Activated naive CD8-positive, alpha-beta T cell treated with anti-CD3 and anti-CD28 coated beads, Interleukin-2, amount 10 ng/mL, durations not matched to agents 7 days and 5 days (primary cell): Measurements from ENCODE around the gene VAV1. TPM values are rescaled to one million over a fixed set of nuclear protein-coding genes. Genes with fewer than 3 reads are reported as not detected.
"Not testable (repeated sequence)": the region's sequence is repeated elsewhere in the genome, so short reads cannot be mapped to it uniquely, and the experiment has no call there.

Experiments
- ATAC-seq: fragments of 150-1000 bp; cut with Tn5 transposase; one replicate; pipeline ENCODE4 v1.10.0; 2021; ENCODE audit warnings: low read depth, moderate library complexity
- POLR2A ChIA-PET: fragments of 350-600 bp; sonication (Branson Sonifier 250); formaldehyde crosslinking; loops from one replicate; lab custom pipeline; 2021; ENCODE audit warnings: antibody characterized with exemption; lab: Charles Lee
- DNase-seq: peaks from one replicate; pipeline ENCODE4 v3.0.0; 2021
- H3K27ac Mint-ChIP-seq: one replicate; pipeline ENCODE4 v1.8.0; 2022; ENCODE audit warnings: mild to moderate bottlenecking, mixed read lengths
- H3K27me3 Mint-ChIP-seq: one replicate; pipeline ENCODE4 v1.8.0; 2022; ENCODE audit warnings: mild to moderate bottlenecking, moderate library complexity, mixed read lengths
- H3K36me3 Mint-ChIP-seq: one replicate; pipeline ENCODE4 v1.8.0; 2021; ENCODE audit warnings: mild to moderate bottlenecking, mixed read lengths
- H3K4me1 Mint-ChIP-seq: one replicate; pipeline ENCODE4 v1.8.0; 2021; ENCODE audit warnings: mixed read lengths
- H3K4me3 Mint-ChIP-seq: one replicate; pipeline ENCODE4 v1.8.0; 2022; ENCODE audit warnings: mild to moderate bottlenecking, moderate library complexity, mixed read lengths
- H3K9me3 Mint-ChIP-seq: one replicate; pipeline ENCODE4 v1.8.0; 2021; ENCODE audit warnings: mixed read lengths
- total RNA-seq, 2 experiments: library from RNA; stranded (reverse); gene quantifications; one replicate each; pipeline ENCODE4 v1.2.3, GENCODE V29; 2021

VAV1 gene
- total RNA-seq, 2 experiments from 2014 or later = 108 to 113 TPM

DNA sequence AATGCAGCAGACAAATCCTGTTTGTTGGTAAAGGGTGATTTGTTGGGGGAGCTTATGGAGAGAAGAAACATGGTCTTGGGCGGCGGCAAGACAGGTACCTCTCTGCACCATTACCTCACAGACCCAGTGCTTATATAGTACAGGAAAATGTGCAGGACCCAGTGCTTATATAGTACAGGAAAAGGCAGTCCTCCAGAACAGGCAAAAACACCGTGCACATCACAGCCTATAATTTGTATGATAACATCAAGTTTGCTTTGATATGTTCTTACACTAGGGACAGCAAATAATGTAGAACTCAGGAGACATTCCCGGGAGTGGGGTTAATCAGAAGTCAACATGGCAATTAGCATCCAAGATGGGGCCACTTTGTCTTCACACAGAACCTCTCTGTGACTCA lies 20.9 kb downstream of the VAV1 start:
- H3K4me3 Mint-ChIP-seq = no peak overlapping the region
- POLR2A ChIA-PET = no interaction called here
- H3K27ac Mint-ChIP-seq = no peak overlapping the region
- H3K27me3 Mint-ChIP-seq = no peaks in the 10 kb centered on the region
- H3K9me3 Mint-ChIP-seq = peaks cover 4% of the 10 kb centered on the region
- DNase-seq = no peak
- no peak for ATAC-seq
- H3K4me1 Mint-ChIP-seq = peaks cover 59% of the 10 kb centered on the region
- H3K36me3 Mint-ChIP-seq = peaks cover 66% of the 10 kb centered on the region

DNA sequence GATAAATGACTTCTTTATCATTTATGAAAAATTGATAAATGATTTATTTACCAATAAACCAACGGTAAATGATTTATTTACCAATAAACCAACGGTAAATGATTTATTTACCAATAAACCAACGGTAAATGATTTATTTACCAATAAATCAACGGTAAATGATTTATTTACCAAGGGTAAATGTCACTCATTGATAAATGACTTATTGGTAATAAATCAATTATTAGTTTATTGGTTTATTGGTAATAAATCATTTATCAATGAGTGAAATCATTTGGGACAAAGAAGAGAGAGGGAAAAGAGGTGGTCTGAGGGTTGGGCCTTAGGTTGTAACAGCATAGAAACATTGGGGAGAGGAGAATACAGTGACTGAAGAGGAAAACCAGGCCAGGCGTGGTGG lies 21.5 kb downstream of the VAV1 start:
- Mint-ChIP-seq H3K36me3 (peaks cover 63% of the 10 kb centered on the region), H3K4me3 (no peak overlapping the region), H3K4me1 (peaks cover 56% of the 10 kb centered on the region), H3K27ac (no peak overlapping the region), H3K9me3 (peaks cover 4% of the 10 kb centered on the region), H3K27me3 (no peaks in the 10 kb centered on the region)
- ATAC-seq = no peak
- POLR2A ChIA-PET = no interaction called here
- no peak for DNase-seq

DNA sequence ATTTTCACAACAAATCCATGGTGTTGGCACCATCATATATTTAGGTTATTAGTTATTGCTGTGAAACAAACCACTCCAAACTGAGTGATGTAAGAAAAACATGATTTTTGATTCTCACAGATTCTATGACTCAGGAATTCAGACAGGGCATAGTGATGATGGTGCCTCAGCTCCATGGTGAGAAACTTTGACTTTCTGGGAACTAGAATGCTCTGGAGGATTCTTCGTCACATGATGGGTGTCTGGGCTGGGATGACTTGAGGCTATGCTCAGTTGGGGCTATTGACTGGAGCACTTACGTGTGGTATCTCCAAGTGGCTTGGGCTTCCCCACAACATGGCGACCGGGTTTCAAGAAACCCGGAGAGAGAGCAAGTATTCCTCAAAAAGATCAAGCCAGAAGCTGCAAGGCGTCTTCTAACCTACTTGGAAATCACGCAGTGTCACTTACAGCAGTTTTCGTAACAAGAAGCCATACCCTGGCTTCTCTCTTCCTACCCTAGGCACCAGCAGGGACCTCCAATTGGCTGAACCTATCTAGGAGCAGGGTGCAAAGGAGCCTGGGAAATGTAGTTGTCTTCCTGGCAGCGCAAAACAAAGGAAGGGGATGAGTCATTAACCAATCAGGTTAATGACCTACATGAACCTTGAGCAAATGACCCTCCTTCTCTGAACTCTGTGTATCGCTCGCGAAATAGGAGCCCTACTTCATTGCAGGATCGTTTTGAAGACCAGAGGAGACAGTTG lies 22.4 kb downstream of the VAV1 start:
- H3K4me3 Mint-ChIP-seq = no peak overlapping the region
- H3K9me3 Mint-ChIP-seq = peaks cover 3% of the 10 kb centered on the region
- ATAC-seq (no peak), DNase-seq (no peak)
- peaks cover 61% of the 10 kb centered on the region for H3K4me1 Mint-ChIP-seq
- H3K27me3 Mint-ChIP-seq = no peaks in the 10 kb centered on the region
- H3K36me3 Mint-ChIP-seq = peaks cover 61% of the 10 kb centered on the region
- no peak overlapping the region for H3K27ac Mint-ChIP-seq
- POLR2A ChIA-PET = interaction anchor here (0.6 kb wide), 1 partner anchor 49 kb away, joined by 8 read pairs; no protein-coding TSS in a partner anchor

DNA sequence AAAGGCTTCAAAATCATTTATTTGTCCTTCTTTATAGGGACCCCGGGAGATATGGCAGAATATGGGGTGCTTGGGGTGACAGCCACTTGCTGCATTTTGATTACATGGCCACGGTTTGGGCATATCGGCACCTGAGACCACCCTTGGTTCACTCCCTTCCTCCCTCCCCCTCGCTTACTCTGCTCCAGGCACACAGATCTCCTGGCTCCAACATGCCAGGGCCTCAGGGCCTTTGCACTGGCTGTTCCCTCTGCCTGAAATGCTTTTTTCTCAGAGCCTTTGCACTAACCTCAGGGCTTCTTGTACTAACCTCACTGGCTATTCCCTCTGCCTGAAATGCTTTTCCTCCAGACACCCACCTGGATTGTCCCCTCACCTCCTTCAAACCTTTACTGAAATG lies 23.8 kb downstream of the VAV1 start:
- POLR2A ChIA-PET = no interaction called here
- peaks cover 54% of the 10 kb centered on the region for H3K36me3 Mint-ChIP-seq

DNA sequence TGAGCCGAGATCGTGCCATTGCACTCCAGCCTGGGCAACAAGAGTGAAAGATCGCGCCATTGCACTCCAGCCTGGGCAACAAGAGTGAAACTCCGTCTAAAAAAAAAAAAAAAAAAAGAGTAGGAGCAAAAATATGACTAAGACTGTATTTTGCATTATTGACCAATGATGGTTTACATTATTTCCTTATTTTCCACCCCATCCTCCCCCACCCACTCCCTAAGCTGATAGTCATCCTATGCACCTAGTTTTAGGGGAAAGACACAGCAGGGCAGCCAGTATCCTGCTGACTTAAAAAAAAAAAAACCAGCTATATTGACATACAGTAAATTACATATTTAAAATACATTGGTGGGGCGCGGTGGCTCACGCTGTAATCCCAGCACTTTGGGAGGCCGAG lies 25.1 kb downstream of the VAV1 start:
- H3K27ac Mint-ChIP-seq = peak overlapping the region; percentile 13
- ATAC-seq (no peak), DNase-seq (no peak)
- H3K9me3 Mint-ChIP-seq = peaks cover 3% of the 10 kb centered on the region
- peaks cover 62% of the 10 kb centered on the region for H3K4me1 Mint-ChIP-seq
- H3K27me3 Mint-ChIP-seq = no peaks in the 10 kb centered on the region
- POLR2A ChIA-PET = interaction anchor here (0.6 to 6.1 kb wide), 3 partner anchors 9 to 282 kb away, joined by 3 to 88 read pairs (median 3); partner anchors contain the start of gene VAV1
- peaks cover 40% of the 10 kb centered on the region for H3K36me3 Mint-ChIP-seq
- H3K4me3 Mint-ChIP-seq = no peak overlapping the region

More for the DNA sequence above, 23.8 kb downstream of the VAV1 start:
- no peak overlapping the region for H3K4me3 Mint-ChIP-seq
- ATAC-seq = no peak
- no peak for DNase-seq
- H3K4me1 Mint-ChIP-seq = peaks cover 66% of the 10 kb centered on the region
- H3K9me3 Mint-ChIP-seq = peaks cover 3% of the 10 kb centered on the region
- H3K27ac Mint-ChIP-seq = peak overlapping the region; percentile 3
- H3K27me3 Mint-ChIP-seq = no peaks in the 10 kb centered on the region

DNA sequence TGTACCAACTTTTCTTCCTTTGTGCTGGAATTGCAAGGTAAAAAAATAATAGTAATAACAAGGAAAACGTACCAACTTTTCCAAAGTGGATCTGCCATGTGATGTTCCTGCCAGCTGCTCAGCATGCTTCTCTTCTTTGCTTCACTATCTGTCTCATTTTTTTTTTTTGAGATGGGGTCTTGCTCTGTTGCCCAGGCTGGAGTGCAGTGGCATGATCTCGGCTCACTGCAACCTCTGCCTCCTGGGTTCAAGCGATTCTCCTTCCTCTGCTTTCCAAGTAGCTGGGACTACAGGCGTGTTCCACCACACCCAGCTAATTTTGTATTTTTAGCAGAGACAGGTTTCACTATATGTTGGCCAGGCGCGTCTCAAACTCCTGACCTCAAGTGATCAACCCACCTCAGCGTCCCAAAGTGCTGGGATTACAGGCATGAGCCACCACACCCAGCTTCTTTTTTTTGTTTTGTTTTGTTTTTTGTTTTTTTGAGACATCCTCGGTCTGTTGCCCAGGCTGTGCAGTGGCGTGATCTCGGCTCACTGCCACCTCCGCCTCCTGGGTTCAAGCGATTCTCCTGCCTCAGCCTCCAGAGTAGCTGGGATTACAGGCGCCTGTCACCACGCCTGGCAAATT lies 27.8 kb downstream of the VAV1 start:
- ATAC-seq, H3K27me3 Mint-ChIP-seq, H3K9me3 Mint-ChIP-seq, DNase-seq: not testable (repeated sequence)
- H3K4me3 Mint-ChIP-seq = peak overlapping the region; percentile 86
- H3K27ac Mint-ChIP-seq = peak overlapping the region; percentile 93
- H3K36me3 Mint-ChIP-seq = peaks cover 28% of the 10 kb centered on the region
- H3K4me1 Mint-ChIP-seq = peaks cover 54% of the 10 kb centered on the region
- POLR2A ChIA-PET = interaction anchor here (0.9 to 6.1 kb wide), 7 partner anchors 9 to 61 kb away, joined by 3 to 88 read pairs (median 9); partner anchors contain the start of genes SH2D3A, TRIP10 and VAV1

DNA sequence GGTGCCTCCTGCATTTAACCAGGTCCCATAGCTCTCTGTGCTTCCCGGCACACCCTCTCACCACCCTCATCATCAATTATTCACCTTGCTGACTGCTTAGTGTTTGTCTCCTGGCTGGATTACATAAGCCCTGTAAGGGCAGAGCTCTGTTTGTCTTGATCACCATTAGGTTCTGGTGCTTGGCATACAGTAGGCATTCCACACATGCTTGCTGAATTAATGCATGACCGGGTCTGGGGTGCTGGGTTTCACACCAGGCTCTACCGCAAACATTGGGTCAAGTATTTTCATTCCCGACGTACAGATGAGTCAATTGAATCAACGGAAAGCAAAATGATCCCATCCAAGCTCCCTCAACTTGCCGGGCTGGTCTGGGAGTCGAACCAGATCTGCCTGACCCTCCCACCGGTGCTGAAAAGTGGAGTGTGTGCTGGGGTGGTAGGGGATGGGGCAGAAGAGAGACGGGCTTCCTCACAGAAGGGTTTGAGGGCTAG lies 28.5 kb downstream of the VAV1 start:
- H3K9me3 Mint-ChIP-seq = no peaks in the 10 kb centered on the region
- H3K27ac Mint-ChIP-seq = peak overlapping the region; percentile 93
- H3K4me3 Mint-ChIP-seq = peak overlapping the region; percentile 86
- DNase-seq (no peak), ATAC-seq (peak; percentile 12)
- POLR2A ChIA-PET = interaction anchor here (0.6 to 6.1 kb wide), 10 partner anchors 9 to 320 kb away, joined by 3 to 88 read pairs (median 6); partner anchors contain the start of genes SH2D3A, TRIP10 and VAV1
- H3K27me3 Mint-ChIP-seq = no peaks in the 10 kb centered on the region
- peaks cover 25% of the 10 kb centered on the region for H3K36me3 Mint-ChIP-seq
- H3K4me1 Mint-ChIP-seq = peaks cover 53% of the 10 kb centered on the region

DNA sequence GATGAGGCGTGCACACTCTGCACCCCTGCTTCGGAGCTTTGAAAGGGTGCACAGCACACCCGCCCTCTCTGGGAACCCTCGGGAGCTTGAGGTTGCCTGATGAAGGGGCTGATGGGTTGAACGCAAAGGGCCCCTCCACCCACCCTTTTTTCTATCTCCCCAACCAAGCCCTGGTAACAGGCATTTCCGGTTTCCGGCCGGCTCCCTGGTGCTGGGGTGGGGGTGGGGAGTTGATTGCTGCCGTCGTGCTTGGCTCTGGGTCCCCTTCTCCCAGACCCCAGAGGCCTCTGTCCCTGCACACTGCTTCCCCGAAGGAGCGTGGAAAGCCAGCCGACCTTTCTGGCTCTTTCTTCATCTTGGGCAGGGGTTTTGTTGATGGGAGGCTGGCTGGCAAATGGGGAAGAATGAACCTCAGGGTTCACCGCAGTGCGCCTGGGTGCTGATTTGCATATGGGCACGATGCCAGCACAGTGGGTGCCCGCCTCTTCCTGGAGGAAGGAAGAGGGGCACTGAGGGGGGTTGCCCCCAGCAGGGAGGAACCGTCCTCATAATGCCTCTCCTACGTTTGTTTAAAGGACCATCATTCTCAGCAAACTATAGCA lies 29.1 kb downstream of the VAV1 start:
- peaks cover 50% of the 10 kb centered on the region for H3K4me1 Mint-ChIP-seq
- H3K9me3 Mint-ChIP-seq = no peaks in the 10 kb centered on the region
- peaks cover 24% of the 10 kb centered on the region for H3K36me3 Mint-ChIP-seq
- peak; percentile 79 for ATAC-seq
- DNase-seq = peak; percentile 76
- POLR2A ChIA-PET = interaction anchor here (0.5 to 6.1 kb wide), 11 partner anchors 11 to 320 kb away, joined by 3 to 88 read pairs (median 4); partner anchors contain the start of genes SH2D3A, TRIP10 and VAV1
- peak overlapping the region; percentile 93 for H3K27ac Mint-ChIP-seq
- no peaks in the 10 kb centered on the region for H3K27me3 Mint-ChIP-seq
- peak overlapping the region; percentile 86 for H3K4me3 Mint-ChIP-seq

DNA sequence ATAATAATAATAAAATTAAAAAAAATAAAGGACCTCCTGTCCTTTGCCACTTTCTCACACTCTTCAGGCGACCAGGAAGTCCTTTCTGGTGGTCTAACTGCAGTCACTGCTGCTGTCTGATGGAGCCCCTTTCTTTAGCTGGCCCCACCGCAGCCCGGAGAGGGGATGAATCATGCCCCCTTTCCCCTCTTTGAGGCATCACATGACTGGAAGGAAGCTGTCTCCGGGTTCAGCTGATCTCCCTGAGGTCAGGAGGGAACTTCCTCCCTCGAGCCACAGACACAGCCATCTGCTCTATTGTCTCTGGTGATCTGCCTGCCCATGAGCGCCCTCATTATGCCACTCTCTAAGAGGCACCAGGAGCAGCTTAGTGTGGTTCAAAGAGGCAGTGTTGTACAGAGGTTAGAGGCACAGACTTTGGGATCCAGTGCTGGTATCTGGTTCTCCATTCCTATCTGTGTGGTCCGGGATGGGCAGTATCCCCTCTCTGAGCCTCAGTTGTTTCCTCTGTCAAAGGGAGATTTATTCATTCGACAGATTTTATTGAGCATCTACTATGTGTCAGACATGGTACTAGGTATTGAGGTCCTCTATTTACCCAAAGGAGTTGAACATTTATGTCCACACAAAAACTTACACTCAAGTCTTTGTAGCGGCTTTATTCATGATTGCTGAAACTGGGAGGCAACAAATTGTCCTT lies 30.0 kb downstream of the VAV1 start:
- peaks cover 27% of the 10 kb centered on the region for H3K36me3 Mint-ChIP-seq
- ATAC-seq (peak; percentile 60), DNase-seq (peak; percentile 70)
- H3K4me1 Mint-ChIP-seq = peaks cover 46% of the 10 kb centered on the region
- peak overlapping the region; percentile 86 for H3K4me3 Mint-ChIP-seq
- POLR2A ChIA-PET = interaction anchor here (0.9 to 6.1 kb wide), 3 partner anchors 20 to 34 kb away, joined by 3 to 88 read pairs (median 6); partner anchors contain the start of gene VAV1
- H3K9me3 Mint-ChIP-seq = no peaks in the 10 kb centered on the region
- H3K27ac Mint-ChIP-seq = peak overlapping the region; percentile 93
- H3K27me3 Mint-ChIP-seq = no peaks in the 10 kb centered on the region

DNA sequence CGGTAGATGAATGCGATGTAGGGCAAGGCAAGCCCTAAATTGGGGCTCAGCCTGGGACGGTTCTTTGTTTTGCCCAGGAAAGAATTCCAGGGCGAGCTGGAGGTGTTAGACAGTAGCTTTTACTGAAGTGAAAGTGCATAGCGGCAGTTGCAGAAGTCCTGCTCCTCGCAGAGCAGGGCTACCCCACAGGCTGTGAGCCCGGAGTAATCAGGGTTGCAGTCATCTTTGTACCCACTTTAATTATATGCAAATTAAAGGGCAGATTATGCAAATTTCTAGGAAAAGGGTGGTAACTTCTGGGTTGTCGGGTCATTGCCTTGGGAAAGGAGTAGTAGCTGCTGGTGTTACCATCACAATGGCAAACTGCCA lies 30.5 kb downstream of the VAV1 start:
- no peak for DNase-seq
- Mint-ChIP-seq H3K27ac (peak overlapping the region; percentile 93), H3K36me3 (peaks cover 27% of the 10 kb centered on the region), H3K27me3 (no peaks in the 10 kb centered on the region), H3K4me1 (peaks cover 46% of the 10 kb centered on the region), H3K9me3 (no peaks in the 10 kb centered on the region), H3K4me3 (peak overlapping the region; percentile 86)
- no peak for ATAC-seq
- POLR2A ChIA-PET = interaction anchor here (0.9 to 6.1 kb wide), 3 partner anchors 19 to 35 kb away, joined by 3 to 88 read pairs (median 6); partner anchors contain the start of gene VAV1

DNA sequence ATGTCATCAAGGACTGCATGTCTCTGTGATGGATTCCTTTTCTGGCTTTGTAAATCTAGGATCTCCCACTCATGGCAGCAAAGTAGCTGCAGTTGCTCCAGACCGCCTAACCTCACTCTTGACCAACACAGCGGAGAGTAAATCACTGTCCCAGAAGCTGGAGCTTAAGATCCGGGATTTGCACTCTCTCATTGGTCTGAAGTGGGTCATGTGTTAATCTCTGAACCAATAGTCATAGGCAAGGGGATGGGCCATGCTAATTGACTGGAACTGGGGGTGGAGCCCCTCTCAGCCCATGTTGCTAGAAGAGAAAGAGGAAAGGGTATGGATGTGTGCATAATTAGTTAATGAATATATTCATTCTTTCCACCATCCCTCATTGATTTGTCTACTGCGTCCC lies 34.0 kb downstream of the VAV1 start:
- Mint-ChIP-seq H3K4me1 (peaks cover 39% of the 10 kb centered on the region), H3K27ac (no peak overlapping the region)
- POLR2A ChIA-PET = interaction anchor here (0.9 to 1.3 kb wide), 2 partner anchors 34 to 68 kb away, joined by 3 to 4 read pairs; partner anchors contain the start of gene VAV1

DNA sequence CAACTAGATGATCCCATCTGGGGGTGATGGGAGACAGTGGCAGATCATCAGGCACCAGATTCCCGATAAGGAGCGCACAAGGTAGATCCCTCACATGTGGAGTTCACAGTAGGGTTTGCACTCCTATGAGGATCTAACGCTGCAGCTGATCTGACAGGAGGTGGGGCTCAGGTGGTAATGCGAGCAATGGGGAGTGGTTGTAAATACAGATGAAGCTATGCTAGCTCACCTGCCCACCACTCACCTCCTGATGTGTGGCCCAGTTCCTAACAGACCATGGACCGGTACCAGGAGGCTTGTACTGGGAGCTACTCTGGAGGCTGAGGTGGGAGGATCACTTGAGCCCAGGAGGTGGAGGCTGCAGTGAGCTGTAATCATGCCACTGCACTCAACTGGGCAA lies 34.8 kb downstream of the VAV1 start:
- no peaks in the 10 kb centered on the region for H3K27me3 Mint-ChIP-seq
- DNase-seq = no peak
- no peak overlapping the region for H3K4me3 Mint-ChIP-seq
- peaks cover 47% of the 10 kb centered on the region for H3K36me3 Mint-ChIP-seq
- POLR2A ChIA-PET = no interaction called here
- H3K9me3 Mint-ChIP-seq = peaks cover 4% of the 10 kb centered on the region
- H3K27ac Mint-ChIP-seq = no peak overlapping the region
- ATAC-seq = no peak
- peaks cover 39% of the 10 kb centered on the region for H3K4me1 Mint-ChIP-seq

More for the DNA sequence above, 34.0 kb downstream of the VAV1 start:
- Mint-ChIP-seq H3K27me3 (no peaks in the 10 kb centered on the region), H3K9me3 (peaks cover 4% of the 10 kb centered on the region), H3K36me3 (peaks cover 39% of the 10 kb centered on the region), H3K4me3 (no peak overlapping the region)
- ATAC-seq (no peak), DNase-seq (no peak)
